OCI-LY1 (cell line): ENCODE results near the gene ZFPM1.

Experiments
- EZH2 ChIP-seq: fragments of 200-600 bp; sonication (generic), shearing (Covaris generic); IDR thresholded peaks from 2 replicates; pipeline ENCODE4 v1.8.0; 2017; ENCODE audit warnings: borderline replicate concordance, mixed run types, mild to moderate bottlenecking, antibody characterized with exemption, low read length, moderate library complexity, mixed read lengths
- TF ChIP-seq, protein P1 (sequence below): fragments of 200-600 bp; sonication (generic), shearing (Covaris generic); IDR thresholded peaks from 2 replicates; pipeline ENCODE4 v1.5.1; 2017; ENCODE audit warnings: mild to moderate bottlenecking, antibody characterized with exemption, low read length, moderate library complexity, mixed read lengths

DNA sequence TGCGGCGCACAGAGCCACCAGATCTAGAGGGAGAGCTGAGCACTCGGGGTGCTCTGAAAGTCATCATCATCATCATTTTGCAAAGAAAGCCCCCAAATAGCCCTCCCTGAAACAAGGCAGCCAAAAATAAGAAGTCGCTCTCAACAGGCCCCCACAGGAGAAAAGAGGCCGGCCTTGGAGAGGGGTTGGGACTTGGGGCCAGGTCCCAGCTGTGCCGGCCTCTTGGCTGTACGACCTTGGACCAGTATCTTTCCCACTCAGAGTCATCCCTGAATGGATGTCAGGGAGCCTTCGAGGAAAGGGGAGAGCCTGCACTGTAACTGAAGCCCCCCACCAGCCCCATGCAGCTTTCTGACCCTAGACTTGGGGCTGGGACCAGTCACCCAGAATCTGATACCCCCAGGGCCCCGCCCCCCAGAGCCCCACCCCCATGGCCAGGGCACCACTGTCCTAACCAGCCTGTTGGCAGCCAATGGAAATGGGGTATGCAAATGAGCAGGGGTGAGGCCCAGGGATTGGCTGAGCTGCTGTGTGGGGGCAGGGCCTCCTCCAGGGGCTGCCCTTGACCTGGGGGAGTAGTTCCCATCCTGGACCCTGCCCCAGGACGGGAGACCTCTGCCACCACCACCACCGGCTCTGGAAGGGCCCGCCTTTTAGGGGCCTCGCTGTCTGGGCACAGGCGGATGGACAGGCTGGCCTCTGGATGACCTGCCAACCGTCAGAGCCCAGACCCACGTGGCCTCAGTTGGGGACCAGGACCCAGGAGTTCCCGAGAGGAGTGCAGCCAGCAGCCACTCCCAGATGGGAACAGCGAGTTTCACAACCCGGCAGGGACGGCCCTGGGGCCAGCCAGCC, 15.4 kb downstream of the ZFPM1 start:
- TF ChIP-seq, protein P1, sequence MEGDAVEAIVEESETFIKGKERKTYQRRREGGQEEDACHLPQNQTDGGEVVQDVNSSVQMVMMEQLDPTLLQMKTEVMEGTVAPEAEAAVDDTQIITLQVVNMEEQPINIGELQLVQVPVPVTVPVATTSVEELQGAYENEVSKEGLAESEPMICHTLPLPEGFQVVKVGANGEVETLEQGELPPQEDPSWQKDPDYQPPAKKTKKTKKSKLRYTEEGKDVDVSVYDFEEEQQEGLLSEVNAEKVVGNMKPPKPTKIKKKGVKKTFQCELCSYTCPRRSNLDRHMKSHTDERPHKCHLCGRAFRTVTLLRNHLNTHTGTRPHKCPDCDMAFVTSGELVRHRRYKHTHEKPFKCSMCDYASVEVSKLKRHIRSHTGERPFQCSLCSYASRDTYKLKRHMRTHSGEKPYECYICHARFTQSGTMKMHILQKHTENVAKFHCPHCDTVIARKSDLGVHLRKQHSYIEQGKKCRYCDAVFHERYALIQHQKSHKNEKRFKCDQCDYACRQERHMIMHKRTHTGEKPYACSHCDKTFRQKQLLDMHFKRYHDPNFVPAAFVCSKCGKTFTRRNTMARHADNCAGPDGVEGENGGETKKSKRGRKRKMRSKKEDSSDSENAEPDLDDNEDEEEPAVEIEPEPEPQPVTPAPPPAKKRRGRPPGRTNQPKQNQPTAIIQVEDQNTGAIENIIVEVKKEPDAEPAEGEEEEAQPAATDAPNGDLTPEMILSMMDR = no peak
- TF ChIP-seq EZH2 = no peak
